HG02852 (cell line): Measurements from ENCODE around the gene CDYL2.
"Not testable (repeated sequence)": the region's sequence is repeated elsewhere in the genome, so short reads cannot be mapped to it uniquely, and the experiment has no call there.

Source experiments
- ATAC-seq: cut with Tn5 transposase; IDR thresholded peaks from one replicate; pipeline ENCODE4 v1.9.1; 2021; ENCODE audit warnings: mild to moderate bottlenecking, moderate library complexity; ENCODE audit not compliant: unreplicated experiment

CDYL2 gene, protein sequence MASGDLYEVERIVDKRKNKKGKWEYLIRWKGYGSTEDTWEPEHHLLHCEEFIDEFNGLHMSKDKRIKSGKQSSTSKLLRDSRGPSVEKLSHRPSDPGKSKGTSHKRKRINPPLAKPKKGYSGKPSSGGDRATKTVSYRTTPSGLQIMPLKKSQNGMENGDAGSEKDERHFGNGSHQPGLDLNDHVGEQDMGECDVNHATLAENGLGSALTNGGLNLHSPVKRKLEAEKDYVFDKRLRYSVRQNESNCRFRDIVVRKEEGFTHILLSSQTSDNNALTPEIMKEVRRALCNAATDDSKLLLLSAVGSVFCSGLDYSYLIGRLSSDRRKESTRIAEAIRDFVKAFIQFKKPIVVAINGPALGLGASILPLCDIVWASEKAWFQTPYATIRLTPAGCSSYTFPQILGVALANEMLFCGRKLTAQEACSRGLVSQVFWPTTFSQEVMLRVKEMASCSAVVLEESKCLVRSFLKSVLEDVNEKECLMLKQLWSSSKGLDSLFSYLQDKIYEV

DNA sequence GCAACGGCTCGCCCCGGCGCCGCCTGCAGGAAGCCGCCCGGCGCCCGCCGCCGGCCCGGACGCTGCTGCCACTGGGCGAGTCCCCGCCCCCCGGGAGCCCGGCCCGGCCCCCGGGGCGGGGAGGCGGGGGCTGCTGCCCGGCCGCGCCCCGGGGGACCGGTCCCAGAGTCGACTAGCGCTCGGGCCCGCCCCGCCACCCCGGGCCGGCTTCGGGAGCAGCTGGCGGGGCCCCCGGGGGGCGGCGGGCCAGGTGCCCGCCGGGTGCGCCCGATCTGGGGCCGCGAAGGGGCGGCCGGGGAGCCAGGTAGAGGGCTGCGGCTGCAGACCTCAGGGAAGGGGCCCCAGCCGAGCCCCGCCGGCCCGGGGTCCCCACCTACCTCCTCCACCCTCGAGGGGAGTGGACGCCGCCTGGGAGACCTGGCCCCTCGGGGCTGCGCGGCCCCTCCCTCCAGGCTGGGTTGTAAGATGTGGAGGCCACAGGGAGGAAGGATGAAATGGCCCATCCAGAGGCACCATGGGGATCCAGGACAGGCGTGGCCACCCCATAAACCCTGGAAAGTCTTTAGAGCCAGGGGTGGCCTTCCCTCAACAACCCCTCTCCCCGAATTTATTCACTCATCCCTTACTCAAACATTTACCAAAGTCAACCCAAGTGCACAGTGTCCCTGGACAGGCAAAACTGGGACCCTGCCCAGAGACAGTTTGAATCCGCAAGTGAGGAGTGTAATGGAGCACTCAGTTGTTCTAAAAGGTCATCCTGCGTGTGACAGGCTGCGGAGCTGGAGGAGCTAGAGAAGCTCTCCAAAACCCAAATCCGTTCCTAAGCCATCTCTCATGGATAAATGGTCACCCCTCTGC lies at the start of gene CDYL2:
Gene CDYL2, minus strand, starts transcription at position 73 of the 858 bp plus-strand sequence. CDS start 425 bp downstream, outside the sequence.
- ATAC-seq: peak; percentile 71

DNA sequence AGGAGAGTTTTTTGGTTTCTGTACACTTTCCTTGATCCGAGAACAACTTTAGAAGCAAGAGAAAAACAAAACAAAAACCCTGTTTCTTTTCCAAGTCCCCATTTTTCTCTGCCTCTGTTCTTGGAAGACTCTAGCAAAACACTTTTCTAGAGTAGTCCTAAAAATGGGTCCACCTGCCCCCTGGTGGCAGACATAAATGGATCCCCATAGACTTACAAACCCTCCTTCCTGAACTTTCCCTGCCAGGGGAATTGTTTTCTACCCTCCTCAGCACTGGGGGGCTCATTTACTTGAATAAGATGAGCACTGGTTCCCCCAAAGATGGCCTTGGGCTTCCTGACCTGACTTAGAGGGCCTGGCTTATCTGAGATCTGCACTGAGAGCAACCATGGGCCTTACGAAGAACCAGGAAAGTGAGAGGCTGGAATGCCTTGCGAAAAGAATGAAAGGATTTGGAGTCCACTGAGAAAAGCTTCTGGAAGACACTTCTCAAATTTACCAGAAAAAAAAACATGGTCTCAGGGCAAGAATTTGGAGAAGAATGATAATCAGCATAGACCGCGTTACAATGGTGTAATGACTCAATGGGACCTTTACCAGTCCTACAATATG lies 48.0 kb upstream of the CDYL2 start:
- ATAC-seq: no peak

DNA sequence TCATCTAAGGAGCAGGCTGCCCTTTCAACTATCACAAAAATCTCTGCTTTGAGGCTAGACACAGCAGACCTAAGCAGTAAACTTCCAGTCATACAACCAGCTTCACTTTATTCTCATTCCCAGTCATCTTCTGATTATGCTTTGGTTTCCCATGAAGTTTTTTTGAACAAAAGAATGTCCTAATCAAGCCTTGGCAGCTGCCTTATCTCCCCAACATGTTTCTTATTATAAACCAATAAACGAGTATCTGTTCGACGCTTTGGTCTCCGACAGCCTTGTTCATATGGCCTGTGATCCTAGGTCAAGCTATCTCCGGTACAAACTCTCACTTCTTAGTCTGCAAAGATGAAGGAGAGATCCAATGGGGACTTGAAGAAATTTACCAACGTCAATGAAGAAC lies 47.4 kb upstream of the CDYL2 start:
- no peak for ATAC-seq

DNA sequence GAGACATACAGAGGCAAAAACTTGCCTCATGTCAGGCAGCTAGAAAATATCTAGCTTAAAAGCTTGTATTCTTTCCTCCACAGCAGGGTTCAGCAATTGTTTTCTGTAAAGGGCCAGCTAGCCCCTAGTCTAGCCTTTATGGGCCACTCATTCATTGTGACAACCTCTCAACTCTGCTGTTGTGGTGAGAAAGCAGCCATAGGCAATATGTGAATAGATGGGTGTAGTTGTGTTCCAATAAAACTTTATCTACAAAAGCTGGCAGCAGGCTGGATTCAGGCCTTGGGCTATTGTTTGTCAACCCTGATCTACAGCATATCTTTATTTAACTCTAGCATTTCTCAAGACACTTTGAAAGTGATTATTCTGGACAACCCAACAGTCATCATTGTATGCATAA lies 46.4 kb upstream of the CDYL2 start:
- ATAC-seq: no peak

DNA sequence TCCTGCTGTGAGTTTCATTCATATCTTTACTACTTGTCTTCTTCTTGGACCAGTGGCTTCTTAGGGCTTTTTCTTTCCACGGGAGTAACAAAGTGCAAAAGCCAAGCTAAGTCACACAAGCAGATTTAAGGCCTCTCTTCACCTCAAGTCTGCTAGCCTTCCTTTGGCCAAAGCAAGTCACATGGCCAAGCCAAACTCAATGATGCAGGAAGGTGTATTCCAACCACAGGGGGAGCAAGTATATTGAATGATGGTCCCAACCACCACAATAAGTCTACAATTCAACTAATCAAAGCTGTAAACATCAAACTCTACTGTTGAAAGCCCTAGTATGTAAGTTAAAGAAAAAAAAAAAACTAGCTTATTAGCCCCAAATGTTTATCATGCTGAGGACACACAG lies 44.5 kb upstream of the CDYL2 start:
- no peak for ATAC-seq

DNA sequence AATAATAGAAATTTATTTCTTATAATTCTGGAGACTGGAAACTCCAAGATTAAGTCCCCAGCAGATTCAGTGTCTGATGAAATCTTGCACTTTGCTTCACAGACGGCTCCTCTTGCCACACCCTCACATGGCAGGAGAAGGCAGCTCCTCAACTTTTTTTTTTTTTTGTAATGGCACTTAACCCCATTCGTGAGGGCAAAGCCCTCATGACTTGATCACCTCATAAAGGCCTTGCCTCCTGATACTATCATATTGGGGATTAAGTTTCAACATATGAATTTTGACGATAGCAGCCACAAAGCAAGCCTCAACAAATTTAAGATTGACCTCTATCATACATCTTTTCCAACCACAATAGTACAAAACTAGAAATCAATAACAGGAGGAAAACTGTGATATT lies 42.3 kb upstream of the CDYL2 start:
- no peak for ATAC-seq

DNA sequence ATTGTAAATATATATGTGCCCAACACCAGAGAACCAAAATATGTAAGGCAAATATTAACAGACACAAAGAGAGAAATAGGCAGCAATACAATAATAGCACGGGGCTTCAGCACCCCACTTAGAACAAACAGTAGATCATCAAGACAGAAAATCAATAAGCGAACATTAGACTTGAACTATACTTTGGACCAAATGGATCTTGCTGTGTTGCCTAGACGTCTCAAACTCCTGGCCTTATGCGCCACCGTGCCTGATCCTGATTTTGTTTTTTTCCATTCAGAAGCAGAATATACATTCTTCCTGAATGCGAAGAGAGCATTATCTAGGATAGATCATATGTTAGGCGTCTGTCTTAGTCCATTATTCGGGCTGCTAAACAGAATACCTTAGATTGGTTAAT lies 41.9 kb upstream of the CDYL2 start:
- no peak for ATAC-seq

DNA sequence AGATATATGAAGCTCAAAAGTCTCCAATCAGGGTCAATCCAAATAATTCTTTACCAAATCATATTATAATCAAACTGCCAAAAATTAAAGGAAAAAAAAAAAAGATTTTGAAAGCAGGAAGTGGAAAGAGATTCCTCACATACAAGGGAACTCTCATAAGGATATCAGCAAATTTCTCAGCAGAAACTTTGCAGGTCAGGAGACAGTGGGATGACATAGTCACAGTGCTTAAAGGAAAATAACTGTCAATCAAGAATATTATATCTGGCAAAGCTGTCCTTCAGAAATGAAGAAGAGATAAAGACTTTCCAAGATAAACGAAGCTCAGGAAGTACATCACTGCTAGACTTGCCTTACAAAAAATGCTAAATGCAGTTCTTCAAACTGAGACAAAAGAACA lies 40.0 kb upstream of the CDYL2 start:
- no peak for ATAC-seq

DNA sequence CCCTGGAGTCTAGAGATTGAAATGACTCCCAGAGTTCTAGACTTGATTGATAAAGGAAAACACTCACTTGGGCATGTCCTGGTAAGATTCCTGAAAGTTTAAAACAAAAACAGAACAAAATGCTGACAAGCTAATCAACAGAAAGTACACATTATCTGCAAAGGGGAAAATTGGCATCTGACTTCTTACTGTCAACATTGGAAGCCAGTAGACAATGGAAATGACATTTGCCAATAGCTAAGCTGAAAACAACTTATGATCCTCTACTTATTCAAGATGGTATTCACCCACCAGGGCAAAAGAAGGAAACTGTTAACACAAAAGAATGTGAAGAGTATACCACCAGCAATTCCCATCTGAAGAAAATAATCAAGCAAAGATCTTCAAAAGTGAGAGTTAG lies 36.8 kb upstream of the CDYL2 start:
- no peak for ATAC-seq

DNA sequence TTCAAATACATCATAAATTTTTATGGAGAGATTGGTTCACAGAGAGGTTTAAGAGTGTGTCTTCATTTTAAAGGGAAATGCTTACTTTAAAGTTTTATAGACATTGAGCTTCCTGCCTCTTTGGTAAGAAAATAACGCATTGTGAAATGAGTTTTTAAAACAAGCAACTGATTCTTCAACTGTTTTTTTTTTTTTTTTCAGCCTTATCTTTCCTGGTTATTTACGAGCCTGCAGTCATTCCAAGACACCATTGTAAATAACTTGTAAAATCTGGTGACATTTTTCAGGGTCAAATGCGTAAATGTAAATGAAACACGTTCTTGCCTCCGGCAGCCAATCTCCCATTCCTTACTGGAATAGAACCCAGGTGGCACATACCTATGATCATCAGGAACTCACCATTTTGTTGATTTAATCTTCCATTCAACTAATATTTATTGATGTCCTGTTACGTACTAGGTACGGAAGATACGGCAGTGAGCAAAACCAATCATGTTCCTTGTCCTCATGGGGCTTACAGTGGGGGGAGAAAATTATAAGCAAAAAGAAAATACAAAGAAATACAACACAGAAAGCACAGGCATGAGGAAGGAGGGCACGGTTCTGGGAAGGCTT lies 33.2 kb upstream of the CDYL2 start:
- ATAC-seq: no peak

DNA sequence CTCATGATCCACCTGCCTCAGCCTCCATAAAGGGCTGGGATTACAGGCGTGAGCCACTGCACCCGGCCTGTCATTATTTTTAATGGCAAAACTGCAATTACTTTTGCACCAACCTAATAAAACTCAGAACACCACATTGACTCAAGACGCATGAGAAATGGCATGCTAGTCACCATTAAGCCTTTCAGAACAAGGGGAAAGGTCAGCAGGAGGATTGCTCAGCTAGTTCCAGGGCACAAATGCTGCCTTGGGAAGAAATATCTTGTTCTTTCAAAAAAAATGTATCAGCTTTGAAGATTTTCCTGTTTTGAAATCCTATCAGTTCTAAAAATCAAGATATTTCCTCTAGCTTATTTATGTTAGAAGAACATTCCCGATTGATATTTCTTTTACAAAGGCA lies 32.4 kb upstream of the CDYL2 start:
- no peak for ATAC-seq

DNA sequence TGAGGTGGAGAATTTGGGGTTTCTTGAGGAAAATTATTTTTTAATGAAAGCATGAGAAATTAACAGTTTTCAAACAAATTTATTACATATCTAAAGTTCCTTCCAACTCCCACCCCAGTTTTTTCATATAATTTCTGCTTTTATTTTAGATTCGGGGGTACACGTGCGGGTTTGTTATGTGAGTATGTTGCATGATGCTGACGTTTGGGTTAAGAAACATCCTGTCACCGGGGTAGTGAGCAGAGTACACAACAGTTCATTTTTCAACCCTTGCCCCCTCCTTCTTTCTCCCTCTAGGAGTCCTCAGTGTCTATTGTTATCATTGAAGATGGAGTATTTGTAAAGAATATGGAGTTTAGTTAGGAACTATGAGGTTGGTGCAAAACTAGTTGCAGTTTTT lies 31.8 kb upstream of the CDYL2 start:
- no peak for ATAC-seq

DNA sequence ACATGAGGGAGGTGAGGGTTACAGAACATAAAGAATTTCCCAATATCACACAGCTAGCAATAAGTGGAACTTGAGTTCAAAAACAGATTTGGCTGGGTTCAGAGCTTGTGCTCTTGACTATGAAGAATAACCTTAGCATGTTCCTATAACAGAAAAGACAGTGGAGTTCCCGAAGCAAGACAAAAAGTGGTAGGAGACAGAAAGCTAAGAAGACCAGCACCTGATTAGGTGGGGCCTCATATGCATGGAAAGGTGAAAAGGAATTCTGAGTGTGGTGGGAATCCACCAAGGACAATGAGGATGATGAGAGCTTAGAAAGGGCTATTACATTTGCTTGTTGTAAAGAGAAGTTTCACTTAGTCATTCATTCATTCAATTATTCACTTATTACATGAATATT lies 26.6 kb upstream of the CDYL2 start:
- ATAC-seq: no peak

DNA sequence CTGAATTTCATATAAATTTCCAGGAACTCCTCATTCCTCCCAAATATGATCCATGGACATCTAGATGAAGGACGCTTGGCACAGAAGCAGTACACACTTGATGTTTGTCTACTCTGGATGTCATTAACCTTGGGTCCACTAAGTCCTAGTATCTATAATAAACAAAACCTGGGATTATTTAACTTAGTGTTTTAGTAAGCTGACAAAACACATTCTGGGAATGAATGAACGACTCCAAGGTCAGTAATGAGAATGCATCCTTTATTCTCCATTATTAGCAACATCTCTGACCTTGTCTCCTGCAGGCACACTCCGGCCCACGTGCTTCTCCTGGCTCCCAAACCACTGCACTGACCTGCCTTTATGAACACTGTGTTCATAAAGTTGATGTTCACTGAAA lies 24.1 kb upstream of the CDYL2 start:
- ATAC-seq: no peak

DNA sequence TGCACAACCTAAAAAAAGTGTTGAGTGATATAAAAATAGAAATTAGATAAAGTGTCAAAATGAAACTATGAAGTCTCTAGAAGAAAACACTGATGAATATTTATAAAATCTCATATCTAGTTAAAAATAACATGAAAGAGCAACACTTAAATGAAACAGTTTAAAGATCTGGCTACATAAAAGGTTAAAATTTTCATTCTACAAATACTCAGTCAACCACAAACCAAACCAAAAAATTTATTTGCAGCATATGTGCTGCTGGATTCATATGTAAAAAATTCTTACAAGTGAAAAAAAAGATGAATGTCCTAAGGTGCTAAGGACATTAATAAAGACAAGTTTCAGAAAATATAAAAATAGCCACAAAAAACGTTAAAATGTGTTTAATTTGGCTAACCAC lies 22.6 kb upstream of the CDYL2 start:
- no peak for ATAC-seq

DNA sequence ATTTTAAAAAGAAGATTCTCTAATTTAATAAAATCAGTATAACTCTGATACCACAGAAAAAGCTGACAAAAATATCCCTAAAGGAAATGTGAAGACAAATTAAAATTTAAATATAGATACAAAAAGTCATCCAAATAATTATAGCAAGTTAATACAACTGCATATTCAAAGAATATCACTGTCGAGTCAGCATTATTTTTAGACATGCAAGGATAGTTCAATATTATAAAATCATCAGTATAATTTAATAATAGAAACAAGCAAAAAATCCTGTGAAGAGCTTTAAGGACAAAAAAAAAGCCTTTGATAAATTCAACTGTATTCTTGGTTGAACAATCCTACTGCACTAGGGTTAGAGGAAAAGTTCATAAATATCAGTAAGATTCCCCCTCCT lies 21.0 kb upstream of the CDYL2 start:
- ATAC-seq: no peak

DNA sequence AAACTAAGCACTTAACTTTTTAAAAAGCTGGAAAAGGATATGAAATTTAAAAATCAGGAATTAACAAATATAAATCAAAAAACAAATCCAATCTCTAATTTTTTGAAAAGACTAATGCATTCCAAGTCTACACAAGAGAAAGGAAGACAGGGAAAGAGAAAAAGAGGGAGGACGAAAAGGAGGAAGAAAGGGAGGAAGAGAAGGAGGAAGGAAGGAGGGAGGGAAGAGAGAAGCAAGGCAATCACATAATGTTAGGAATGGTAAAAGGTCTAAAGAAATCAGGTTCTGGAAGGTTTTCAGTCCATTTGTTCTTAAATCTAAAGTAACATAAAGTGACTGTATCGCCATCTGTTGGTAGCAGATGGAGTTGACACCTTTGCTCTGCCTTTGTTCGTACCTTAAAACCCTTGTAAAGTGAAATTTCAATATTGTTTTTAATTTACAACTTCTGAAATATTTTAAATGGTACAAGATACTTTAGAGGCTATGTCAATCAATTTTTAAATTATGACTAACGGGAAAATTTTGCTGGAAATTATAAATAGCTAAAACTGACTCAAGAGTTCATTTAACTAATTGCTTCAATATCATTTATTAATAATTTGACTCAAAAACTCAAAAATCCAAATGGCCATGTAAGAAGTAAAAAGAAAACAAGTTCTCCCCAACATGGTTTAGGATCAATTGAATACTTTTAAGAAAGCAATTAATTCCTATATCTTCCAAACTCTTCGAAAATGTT lies 20.4 kb upstream of the CDYL2 start:
- no peak for ATAC-seq

DNA sequence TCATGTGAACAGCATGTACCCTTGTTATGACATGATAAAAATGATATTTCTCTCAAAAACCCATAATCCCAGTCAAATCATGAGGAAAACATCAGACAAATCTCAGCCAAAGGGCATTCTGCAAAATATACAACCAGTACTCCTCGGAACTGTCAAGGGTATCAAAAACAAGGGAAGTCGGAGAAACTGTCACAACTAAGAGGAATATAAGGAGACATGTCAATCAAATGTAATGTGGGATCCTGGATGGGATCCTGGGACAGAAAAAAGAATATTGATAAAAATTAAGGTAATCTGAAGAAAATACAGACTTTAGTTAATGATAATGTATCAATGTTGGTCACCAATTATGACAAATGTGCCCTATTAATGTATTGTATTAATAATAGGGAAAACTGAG lies 15.6 kb upstream of the CDYL2 start:
- ATAC-seq: no peak

DNA sequence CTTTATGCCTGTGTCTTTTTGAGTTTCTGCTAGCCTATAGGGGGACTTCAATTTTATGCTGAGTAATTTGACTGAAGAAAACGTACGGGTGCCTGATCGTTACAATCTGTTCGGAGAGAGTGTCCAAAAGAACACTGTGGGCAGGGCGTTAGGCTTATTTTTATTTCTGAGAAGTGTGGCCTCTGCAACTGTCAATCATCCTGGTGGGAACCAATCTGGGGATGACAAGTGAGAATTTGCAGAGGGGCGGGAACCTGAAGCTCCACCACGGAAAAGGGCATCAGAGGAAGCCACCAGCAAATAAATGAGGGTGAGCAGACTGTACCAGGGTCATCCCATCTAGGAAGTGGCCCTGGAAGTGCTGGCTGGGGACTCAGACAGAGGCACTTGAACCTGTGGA lies 12.0 kb upstream of the CDYL2 start:
- no peak for ATAC-seq

DNA sequence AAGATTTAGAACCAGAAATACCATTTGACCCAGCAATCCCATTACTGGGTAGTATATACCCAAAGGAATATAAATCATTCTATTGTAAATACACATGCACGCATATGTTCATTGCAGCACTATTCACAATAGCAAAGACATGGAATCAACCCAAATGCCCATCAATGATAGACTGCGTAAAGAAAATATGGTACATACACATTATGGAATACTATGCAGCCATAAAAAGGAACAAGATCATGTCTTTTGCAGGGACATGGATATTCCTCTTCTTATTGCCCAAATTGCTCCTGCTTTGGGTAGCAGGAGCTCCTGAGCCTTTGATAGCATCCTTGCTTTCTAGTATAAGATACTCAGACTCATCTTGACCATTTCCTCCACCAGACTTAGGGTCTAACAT lies 10.9 kb upstream of the CDYL2 start:
- ATAC-seq: not testable (repeated sequence)
